GM19372 (cell line): Measurements from ENCODE around the gene CCDC112.
"Not testable (repeated sequence)": the region's sequence is repeated elsewhere in the genome, so short reads cannot be mapped to it uniquely, and the experiment has no call there.

Source experiments
- ATAC-seq: cut with Tn5 transposase; IDR thresholded peaks from one replicate; pipeline ENCODE4 v1.9.1; 2021; ENCODE audit warnings: mild to moderate bottlenecking, low read depth, moderate library complexity; ENCODE audit not compliant: unreplicated experiment

CCDC112 gene

GRCh38 chr5:115264786-115265185 lies 31.7 kb downstream of the CCDC112 start:
- ATAC-seq: no peak

GRCh38 chr5:115263078-115263380 lies 33.4 kb downstream of the CCDC112 start:
- no peak for ATAC-seq

- peak; percentile 83 for ATAC-seq
These were observed 34.0 kb downstream of the CCDC112 start, which contains the start of gene PGGT1B for GRCh38 chr5:115262321-115263077. PGGT1B (minus strand) TSS chr5:115262877; CDS start chr5:115262851, 26 bp downstream.

GRCh38 chr5:115262011-115262320 lies 34.5 kb downstream of the CCDC112 start:
- ATAC-seq: peak; percentile 44

- no peak for ATAC-seq
These were observed 36.2 kb downstream of the CCDC112 start for GRCh38 chr5:115260248-115260647.

GRCh38 chr5:115257981-115258380 lies 38.5 kb downstream of the CCDC112 start:
- no peak for ATAC-seq

- ATAC-seq: not testable (repeated sequence)
These were observed 47.1 kb downstream of the CCDC112 start for GRCh38 chr5:115249379-115249778.

GRCh38 chr5:115246361-115246991 lies 50.0 kb downstream of the CCDC112 start:
- no peak for ATAC-seq

GRCh38 chr5:115243412-115243811 lies 53.0 kb downstream of the CCDC112 start:
- ATAC-seq: peak; percentile 55

- no peak for ATAC-seq
These were observed 54.4 kb downstream of the CCDC112 start for GRCh38 chr5:115241881-115242642.

GRCh38 chr5:115237066-115237465 lies 59.4 kb downstream of the CCDC112 start:
- ATAC-seq: no peak

- no peak for ATAC-seq
These were observed 59.9 kb downstream of the CCDC112 start for GRCh38 chr5:115236599-115236998.

GRCh38 chr5:115231598-115231997 lies 64.9 kb downstream of the CCDC112 start:
- no peak for ATAC-seq

GRCh38 chr5:115229606-115230005 lies 66.8 kb downstream of the CCDC112 start:
- ATAC-seq: no peak

- ATAC-seq: no peak
These were observed 69.2 kb downstream of the CCDC112 start for GRCh38 chr5:115227281-115227680.
